BLaER1 (cell line): ENCODE measurements around the gene TRPM2.

Experiments
- H3K27ac ChIP-seq: shearing (Covaris generic); formaldehyde crosslinking; 2 replicates; pipeline ENCODE4 v1.8.1; 2022
- H3K27me3 ChIP-seq: shearing (Covaris generic); formaldehyde crosslinking; 2 replicates; pipeline ENCODE4 v1.8.1; 2022
- H3K36me3 ChIP-seq: shearing (Covaris generic); formaldehyde crosslinking; 2 replicates; pipeline ENCODE4 v1.8.1; 2022
- H3K4me1 ChIP-seq: shearing (Covaris generic); formaldehyde crosslinking; 2 replicates; pipeline ENCODE4 v1.8.1; 2022
- H3K4me2 ChIP-seq: shearing (Covaris generic); formaldehyde crosslinking; 2 replicates; pipeline ENCODE4 v1.8.1; 2022
- H3K4me3 ChIP-seq: shearing (Covaris generic); formaldehyde crosslinking; 2 replicates; pipeline ENCODE4 v1.8.1; 2022
- H3K9ac ChIP-seq: shearing (Covaris generic); formaldehyde crosslinking; 2 replicates; pipeline ENCODE4 v1.8.1; 2022
- H3K9me3 ChIP-seq: shearing (Covaris generic); formaldehyde crosslinking; 2 replicates; pipeline ENCODE4 v1.8.1; 2022
- H4K20me1 ChIP-seq: shearing (Covaris generic); formaldehyde crosslinking; 2 replicates; pipeline ENCODE4 v1.8.1; 2022
- Cebpa-rat ChIP-seq: shearing (Covaris generic); IDR thresholded peaks from 2 replicates; pipeline ENCODE4 v1.8.1; 2022

The TRPM2 gene

DNA sequence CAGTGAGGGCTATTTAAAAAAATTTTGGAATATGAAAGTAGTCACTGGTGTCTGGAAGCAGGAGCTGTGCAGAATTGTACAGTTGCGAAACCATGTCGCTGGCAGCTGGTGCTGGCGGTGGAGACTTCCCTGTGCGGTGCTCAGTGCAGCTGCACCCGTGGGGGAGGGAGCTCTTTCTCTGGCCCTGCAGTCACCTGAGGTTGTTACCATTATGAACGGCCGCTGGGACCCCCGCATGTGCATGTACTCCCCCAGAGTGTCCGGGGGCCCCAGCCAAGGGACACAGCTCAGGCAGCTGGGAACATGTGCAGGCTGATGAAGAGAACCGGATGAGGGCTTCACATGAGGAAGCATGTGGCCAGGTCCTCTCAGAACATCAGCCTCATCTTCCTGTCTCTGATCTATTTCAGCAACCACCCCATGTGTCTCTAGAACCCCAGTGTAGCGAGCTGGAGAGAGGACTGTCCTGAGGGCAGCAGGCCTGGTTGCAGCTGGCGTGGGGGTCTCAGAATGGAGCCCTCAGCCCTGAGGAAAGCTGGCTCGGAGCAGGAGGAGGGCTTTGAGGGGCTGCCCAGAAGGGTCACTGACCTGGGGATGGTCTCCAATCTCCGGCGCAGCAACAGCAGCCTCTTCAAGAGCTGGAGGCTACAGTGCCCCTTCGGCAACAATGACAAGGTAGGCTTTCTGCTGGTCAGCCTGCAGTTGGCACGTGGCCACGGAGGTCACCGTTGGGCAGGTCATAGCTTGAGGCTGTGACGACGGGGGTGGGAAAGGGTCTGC, at the start of gene TRPM2:
TRPM2 (plus strand) TSS at position 431 of the 780 bp plus-strand sequence; CDS start at position 511, 80 bp downstream.
- peaks cover 11% of the 10 kb centered on the region; the same call in 1 of the 2 replicates for H3K9me3 ChIP-seq
- H3K27ac ChIP-seq: peak within 1 kb of the TSS; percentile 98
- TF ChIP-seq Cebpa-rat: peak; percentile 99
- peaks cover 30% of the 10 kb centered on the region for H3K36me3 ChIP-seq
- no peaks in the 10 kb centered on the region for H3K27me3 ChIP-seq
- 0 out of 2 replicates have a peak, but pooled peaks cover 8% of the 10 kb centered on the region for H4K20me1 ChIP-seq
- peak within 1 kb of the TSS; percentile 94 for H3K4me2 ChIP-seq
- peak within 1 kb of the TSS; percentile 72 for H3K4me3 ChIP-seq
- H3K4me1 ChIP-seq: peaks cover 77% of the 10 kb centered on the region
- H3K9ac ChIP-seq: peak within 1 kb of the TSS; percentile 91

DNA sequence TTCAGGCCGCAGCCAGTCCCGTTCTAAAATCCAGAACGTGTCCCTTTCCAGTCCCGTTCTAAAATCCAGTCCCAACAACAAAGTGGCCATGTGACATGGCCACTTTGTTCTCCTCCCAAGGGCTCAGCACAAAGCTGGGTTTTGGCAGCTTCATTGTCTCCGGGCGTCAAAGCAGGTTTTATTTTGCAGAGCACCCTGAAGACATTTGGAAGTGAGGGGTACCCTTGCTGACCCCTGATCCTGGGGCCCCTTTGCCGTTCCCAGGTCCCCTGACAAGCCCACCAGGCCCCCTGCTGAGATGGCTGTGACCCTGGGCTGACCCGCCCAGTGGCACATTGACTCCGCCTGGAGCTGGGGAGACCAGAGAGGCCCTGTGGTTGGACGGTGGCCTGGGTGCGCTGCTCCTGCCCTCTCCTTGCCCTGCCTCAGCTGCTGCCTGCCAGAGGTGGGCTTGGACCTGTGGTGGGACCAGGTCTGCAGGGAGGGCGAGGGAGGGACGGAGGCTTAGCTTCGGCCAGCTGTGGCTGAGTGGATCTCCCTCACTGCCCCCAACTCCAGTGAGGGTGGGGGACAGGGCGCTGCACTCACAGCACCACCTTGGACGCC, 49.3 kb upstream of the TRPM2 start:
- H4K20me1 ChIP-seq: peaks cover 86% of the 10 kb centered on the region
- H3K9me3 ChIP-seq: no peaks in the 10 kb centered on the region
- no peaks in the 10 kb centered on the region for H3K27me3 ChIP-seq
- H3K36me3 ChIP-seq: peaks cover 37% of the 10 kb centered on the region
- H3K4me3 ChIP-seq: 0 out of 2 replicates have a peak overlapping the region, but pooled peaks have one; percentile 23
- peak overlapping the region; percentile 75 for H3K27ac ChIP-seq
- peaks cover 88% of the 10 kb centered on the region for H3K4me1 ChIP-seq
- H3K4me2 ChIP-seq: peak overlapping the region; percentile 99
- peak overlapping the region; percentile 67 for H3K9ac ChIP-seq
- no peak for TF ChIP-seq Cebpa-rat

DNA sequence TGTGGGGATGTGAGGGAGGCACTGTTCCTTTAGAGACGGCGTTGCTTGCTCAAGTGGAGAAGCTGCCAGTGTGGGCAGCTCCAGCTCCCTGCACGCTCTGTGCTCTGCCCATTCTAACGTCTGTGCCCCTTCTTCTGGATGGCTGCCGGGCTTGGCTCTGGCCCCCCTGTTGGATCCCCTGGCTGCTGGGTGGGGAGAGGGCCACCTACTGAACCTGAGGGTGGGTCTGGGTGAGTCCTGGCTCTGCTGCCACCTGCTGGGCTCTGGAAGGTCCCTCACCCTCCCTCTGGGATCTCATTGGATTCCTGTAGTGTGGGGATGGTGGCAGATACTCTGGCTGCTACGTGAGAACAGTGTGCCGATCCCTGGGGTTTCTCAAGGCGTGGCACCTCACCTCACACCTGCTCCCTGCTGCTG, 48.5 kb upstream of the TRPM2 start:
- no peak for TF ChIP-seq Cebpa-rat
- peak overlapping the region; percentile 75 for H3K27ac ChIP-seq

DNA sequence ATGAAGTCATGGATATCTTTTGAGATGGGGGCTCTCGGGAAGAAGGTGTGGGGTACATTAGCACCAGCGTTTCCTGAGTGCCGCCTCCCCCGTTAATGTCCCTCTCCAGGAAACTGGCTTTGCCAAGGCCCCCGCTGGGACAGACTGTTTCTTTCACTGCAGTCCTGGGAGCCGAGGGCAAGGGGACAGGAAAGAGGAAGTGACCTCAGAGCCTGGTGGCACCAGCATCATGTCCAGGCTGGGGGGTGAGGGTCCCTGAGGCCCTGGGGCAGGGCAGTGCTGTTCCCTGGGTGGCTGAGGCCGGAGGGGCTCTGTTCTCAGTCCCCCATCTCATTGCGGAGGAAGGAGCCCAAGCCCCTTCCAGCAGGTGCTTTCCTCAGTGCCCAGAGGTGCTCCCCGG, 47.7 kb upstream of the TRPM2 start:
- Histone ChIP-seq H3K27ac (peak overlapping the region; percentile 75), H4K20me1 (peaks cover 99% of the 10 kb centered on the region), H3K36me3 (peaks cover 52% of the 10 kb centered on the region), H3K4me3 (peak overlapping the region; percentile 18; the same call in 1 of the 2 replicates), H3K9ac (peak overlapping the region; percentile 67; the same call in 1 of the 2 replicates), H3K4me1 (peaks cover 100% of the 10 kb centered on the region), H3K27me3 (no peaks in the 10 kb centered on the region), H3K4me2 (peak overlapping the region; percentile 99), H3K9me3 (no peaks in the 10 kb centered on the region)
- TF ChIP-seq Cebpa-rat: no peak

More for the DNA sequence above, 48.5 kb upstream of the TRPM2 start:
- no peaks in the 10 kb centered on the region for H3K27me3 ChIP-seq
- H3K4me3 ChIP-seq: no peak overlapping the region; the same call in 1 of the 2 replicates
- peaks cover 94% of the 10 kb centered on the region for H4K20me1 ChIP-seq
- H3K4me2 ChIP-seq: peak overlapping the region; percentile 99
- H3K4me1 ChIP-seq: peaks cover 93% of the 10 kb centered on the region
- peak overlapping the region; percentile 67 for H3K9ac ChIP-seq
- no peaks in the 10 kb centered on the region for H3K9me3 ChIP-seq
- H3K36me3 ChIP-seq: peaks cover 44% of the 10 kb centered on the region

GRCh38 chr21:44306936-44307704, 46.3 kb upstream of the TRPM2 start:
- Histone ChIP-seq H3K27me3 (no peaks in the 10 kb centered on the region), H3K9me3 (no peaks in the 10 kb centered on the region), H3K4me2 (peak overlapping the region; percentile 99), H4K20me1 (peaks cover 99% of the 10 kb centered on the region), H3K9ac (0 out of 2 replicates have a peak overlapping the region, but pooled peaks have one; percentile 67), H3K27ac (peak overlapping the region; percentile 75), H3K4me3 (no peak overlapping the region), H3K36me3 (peaks cover 66% of the 10 kb centered on the region), H3K4me1 (peaks cover 87% of the 10 kb centered on the region)
- no peak for TF ChIP-seq Cebpa-rat

DNA sequence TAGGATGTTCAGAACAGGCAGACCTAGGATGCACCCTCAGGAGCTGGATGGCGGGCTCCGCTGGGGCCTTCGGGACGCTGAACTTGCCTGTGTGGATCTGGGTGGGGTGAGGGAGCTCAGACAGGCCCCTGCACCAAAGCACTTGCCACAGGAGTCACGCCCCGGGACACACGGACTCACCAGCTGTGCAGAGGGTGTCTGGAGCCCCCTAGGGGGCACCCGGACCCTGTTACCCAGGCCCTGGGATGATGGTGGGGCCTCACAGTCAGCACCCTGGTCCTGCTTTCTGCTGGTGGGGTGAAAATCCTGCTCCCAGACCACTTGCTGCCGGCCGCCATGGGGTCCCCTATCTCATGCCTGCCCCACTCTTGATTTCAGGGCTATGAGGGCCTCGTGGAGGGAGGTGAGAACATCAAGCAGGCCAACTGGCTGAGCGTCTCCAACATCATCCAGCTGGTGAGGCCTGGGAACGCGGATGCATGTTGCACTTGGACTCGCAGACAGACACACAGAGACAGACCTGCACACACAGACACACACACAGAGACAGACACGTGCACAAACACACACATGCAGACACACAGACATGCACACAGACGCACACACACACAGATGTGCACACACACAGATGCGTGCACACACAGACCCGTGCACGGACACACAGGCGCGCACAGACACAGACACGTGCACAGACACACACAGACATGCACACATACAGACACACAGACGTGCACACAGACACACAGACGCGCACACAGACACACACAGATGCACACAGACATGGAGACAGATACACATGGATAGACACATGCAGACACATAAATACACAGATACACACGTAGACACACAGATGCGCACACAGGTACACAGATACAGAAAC, 42.6 kb upstream of the TRPM2 start:
- Histone ChIP-seq H3K36me3 (peaks cover 96% of the 10 kb centered on the region), H4K20me1 (peaks cover 96% of the 10 kb centered on the region), H3K9ac (peak overlapping the region; percentile 48; the same call in 1 of the 2 replicates), H3K4me3 (no peak overlapping the region), H3K4me1 (peaks cover 49% of the 10 kb centered on the region), H3K9me3 (no peaks in the 10 kb centered on the region), H3K4me2 (peak overlapping the region; percentile 52), H3K27ac (peak overlapping the region; percentile 59), H3K27me3 (no peaks in the 10 kb centered on the region)
- no peak for TF ChIP-seq Cebpa-rat

DNA sequence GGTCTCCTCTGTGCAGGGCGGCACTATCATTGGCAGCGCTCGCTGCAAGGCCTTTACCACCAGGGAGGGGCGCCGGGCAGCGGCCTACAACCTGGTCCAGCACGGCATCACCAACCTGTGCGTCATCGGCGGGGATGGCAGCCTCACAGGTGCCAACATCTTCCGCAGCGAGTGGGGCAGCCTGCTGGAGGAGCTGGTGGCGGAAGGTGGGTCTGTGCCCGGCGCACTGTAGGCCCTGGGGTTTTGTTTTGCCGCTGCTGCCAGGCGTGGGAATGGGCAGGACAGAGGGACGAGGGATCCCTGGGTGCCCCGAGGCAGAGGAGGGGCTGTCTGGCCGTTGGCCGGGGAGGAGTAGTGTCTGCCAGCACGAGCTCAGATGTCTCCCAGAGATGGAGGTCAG, 41.3 kb upstream of the TRPM2 start:
- Histone ChIP-seq H3K9me3 (no peaks in the 10 kb centered on the region), H4K20me1 (peaks cover 93% of the 10 kb centered on the region), H3K36me3 (peaks cover 96% of the 10 kb centered on the region), H3K27me3 (no peaks in the 10 kb centered on the region), H3K4me2 (no peak overlapping the region), H3K27ac (no peak overlapping the region), H3K9ac (no peak overlapping the region), H3K4me3 (no peak overlapping the region), H3K4me1 (peaks cover 37% of the 10 kb centered on the region)
- no peak for TF ChIP-seq Cebpa-rat

- TF ChIP-seq Cebpa-rat: no peak
- Histone ChIP-seq H3K27me3 (no peaks in the 10 kb centered on the region), H4K20me1 (peaks cover 93% of the 10 kb centered on the region), H3K36me3 (peaks cover 96% of the 10 kb centered on the region), H3K4me1 (peaks cover 31% of the 10 kb centered on the region), H3K27ac (no peak overlapping the region), H3K4me3 (no peak overlapping the region), H3K4me2 (no peak overlapping the region), H3K9me3 (no peaks in the 10 kb centered on the region), H3K9ac (no peak overlapping the region)
Observed at GRCh38 chr21:44312716-44313115, 40.7 kb upstream of the TRPM2 start.

- H3K27me3 ChIP-seq: no peaks in the 10 kb centered on the region
- H3K36me3 ChIP-seq: peaks cover 98% of the 10 kb centered on the region
- H3K4me1 ChIP-seq: peaks cover 23% of the 10 kb centered on the region
- H3K9ac ChIP-seq: no peak overlapping the region
- no peak overlapping the region for H3K4me2 ChIP-seq
- TF ChIP-seq Cebpa-rat: no peak
- no peak overlapping the region for H3K4me3 ChIP-seq
- no peak overlapping the region for H3K27ac ChIP-seq
- H3K9me3 ChIP-seq: no peaks in the 10 kb centered on the region
- H4K20me1 ChIP-seq: peaks cover 89% of the 10 kb centered on the region
Observed at GRCh38 chr21:44313451-44313850, 40.0 kb upstream of the TRPM2 start.
